GM21367 (cell line): ENCODE results near the gene LRRC56.

Experiments used
- ATAC-seq: cut with Tn5 transposase; IDR thresholded peaks from one replicate; pipeline ENCODE4 v1.9.1; 2021; ENCODE audit not compliant: unreplicated experiment

Gene LRRC56

DNA sequence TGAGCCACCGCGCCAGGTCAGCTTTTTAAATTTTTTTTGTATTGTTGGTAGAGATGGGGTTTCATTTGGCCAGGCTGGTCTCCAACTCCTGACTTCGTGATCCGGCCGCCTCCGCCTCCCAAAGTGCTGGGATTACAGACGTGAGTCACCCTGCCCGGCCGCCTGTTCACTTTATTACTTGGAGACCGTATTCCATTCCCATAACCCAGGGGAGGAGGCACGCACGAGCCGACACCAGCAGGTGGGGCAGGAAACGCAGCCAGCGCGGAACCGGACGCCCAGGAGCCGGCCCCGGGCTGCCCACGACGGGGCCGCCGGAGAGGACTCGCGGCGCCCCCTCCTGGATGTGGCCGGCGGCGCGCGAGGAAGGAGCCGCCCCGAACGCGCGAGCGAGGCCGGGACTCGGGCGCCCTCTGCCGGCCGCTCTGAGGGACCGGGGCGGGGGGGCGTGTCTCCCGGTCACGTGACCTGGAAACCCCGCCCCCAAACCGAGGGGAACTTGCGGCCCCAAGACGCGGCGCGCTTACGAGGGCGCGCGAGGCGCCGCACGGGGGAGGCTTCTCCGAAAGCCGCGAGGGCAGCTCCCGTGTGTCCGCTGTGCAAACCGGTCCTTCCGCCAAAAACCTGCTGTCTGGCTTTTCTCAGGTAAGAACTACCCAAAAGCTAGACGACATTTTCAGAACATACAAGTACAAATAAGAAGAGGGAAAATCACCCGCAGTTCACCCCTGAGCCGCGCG lies 18.7 kb upstream of the LRRC56 start:
- ATAC-seq = peak; percentile 80

DNA sequence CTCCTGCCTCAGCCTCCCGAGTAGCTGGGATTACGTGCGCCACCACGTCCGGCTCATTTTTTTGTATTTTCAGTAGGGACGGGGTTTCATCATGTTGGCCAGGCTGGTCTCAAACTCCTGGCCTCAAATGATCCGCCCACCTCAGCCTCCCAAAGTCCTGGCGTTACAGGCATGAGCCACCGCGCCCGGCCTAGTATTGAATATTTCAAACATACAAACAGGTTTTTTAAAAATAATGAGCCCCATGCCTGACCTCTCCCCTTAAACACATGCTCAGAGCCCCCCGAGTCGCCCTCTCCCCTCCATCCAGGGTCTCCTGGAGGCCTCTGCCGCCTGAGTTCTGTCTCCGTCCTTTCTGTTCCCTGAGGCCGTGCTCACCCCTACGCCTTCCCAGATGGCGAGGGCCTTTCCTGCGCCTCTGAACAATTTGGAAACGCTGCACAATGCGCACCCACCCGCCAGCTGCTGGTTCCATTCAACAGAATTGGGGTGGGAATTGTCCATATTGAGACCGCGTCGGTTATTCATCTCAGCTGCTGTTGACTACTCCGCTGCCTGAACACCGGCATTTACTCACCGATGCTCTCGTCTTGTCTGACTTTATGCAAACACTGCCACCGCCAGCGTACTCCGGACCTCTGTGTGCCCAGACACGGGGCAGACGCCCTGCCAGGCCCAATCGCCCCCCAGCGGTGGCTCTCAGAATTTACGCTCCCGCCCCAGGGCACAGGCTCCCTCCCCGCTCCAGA lies 16.7 kb upstream of the LRRC56 start:
- no peak for ATAC-seq

DNA sequence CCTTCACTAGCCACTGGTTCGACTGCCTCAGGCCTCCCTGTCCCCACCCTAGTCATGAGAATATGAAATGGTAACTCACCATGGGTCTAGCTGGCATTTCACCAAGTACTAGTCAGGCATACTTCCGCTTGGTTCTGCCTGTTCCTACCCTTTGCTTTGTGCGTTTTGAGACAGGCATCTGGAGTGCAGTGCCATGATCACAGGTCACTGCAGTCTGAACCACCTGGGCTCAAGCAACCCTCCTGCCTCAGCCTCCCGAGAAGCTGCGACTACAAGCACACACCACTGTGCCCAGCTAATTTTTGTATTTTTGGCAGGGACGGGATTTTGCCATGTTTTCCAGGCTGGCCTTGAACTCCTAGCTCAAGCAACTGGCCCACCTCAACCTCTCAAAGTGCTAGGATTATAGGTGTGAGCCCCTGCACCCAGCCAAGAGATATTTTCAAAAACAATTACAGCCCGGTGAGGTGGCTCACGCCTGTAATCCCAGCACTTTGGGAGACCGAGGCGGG lies 16.1 kb upstream of the LRRC56 start:
- no peak for ATAC-seq

DNA sequence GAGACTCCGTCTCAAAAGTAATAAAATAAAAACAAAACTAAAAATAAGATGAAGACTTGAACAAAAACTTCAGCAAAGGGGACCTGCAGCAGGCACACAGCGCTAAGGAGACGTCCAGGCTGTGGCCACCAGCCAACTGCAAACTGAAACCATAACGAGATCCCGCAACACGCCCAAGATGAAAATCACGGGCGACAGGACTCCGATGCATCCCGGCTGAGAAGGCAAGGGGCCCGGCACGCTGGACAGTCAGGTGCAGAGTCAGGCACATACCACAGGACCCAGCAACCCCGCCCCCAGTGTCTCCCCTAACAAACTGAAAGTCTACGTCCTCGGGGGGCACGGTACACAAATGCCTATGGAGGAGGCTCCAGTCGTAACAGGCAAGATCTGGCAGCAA lies 11.1 kb upstream of the LRRC56 start:
- ATAC-seq = no peak

DNA sequence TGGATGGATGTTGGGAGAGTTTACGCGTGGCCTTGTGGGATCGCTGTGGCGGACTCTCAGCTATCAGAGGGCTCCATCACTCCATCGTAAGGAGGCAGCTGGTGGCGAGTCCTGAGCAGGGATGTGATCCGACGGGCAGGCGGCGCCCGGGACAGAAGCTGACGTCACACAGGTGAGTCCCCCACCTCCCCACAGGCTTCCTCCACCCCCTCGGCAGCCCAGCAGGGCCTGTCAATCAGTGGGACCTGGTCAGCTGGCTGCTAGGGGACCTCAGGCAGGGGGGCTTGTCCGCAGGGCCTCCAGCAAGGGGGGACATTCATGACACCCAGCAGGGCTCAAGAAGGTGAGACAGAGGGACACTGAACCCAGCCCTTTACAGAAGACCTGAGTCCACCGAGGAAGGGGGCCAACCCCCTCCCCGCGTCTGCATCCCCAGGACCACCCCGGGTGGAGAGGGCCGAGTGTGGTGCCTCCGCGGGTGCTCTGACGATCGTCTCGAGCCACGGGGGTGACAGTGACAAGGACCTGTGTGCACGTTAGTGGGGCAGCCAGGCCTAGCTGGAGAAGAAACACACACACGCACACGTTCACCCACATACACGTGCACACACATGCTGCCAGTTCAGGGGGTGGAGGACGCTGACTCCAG lies 9.0 kb upstream of the LRRC56 start:
- no peak for ATAC-seq

DNA sequence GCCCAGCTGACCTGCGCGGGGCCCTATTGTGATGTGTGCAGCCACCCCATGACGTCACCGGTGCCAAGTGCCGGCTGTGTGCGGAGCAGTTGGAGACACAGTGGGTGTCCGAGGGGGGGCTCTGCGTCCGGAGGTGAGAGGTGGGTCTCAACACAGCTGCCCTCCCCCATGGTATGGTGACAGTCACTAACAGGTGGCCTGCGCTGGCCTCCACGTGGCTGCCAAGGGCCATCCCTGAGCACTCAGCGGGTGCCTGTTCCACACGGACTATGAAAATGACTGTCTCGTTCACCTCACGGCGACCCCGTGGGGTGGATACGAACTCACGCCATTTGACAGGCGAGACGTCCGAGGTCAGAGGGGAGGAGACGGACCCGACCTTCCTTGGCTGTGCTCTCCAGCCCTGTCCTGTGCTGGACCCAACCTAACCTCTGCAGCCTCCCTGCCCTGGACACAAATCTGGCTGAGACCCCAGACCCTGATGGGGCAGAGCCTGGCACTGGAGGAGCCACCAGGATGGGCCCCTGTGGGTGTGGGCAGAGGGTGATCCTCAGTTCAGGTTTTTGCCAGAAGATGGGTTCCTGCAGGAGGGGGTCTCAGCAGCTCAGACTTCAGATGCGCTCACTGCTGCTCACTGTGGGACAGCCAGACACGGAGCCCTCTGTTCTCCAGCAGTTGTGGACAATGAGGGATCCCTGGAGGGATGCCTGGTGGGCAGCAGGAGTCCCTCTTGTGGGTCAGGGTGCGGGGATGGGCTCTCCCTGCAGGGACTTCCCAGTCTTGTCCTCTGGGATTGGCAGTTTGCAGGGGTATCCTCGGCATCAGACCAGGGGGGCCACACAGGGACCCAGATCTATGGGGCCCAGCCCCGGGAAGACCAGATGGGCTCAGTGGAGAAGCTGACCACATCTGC lies 8.3 kb upstream of the LRRC56 start:
- ATAC-seq = no peak

DNA sequence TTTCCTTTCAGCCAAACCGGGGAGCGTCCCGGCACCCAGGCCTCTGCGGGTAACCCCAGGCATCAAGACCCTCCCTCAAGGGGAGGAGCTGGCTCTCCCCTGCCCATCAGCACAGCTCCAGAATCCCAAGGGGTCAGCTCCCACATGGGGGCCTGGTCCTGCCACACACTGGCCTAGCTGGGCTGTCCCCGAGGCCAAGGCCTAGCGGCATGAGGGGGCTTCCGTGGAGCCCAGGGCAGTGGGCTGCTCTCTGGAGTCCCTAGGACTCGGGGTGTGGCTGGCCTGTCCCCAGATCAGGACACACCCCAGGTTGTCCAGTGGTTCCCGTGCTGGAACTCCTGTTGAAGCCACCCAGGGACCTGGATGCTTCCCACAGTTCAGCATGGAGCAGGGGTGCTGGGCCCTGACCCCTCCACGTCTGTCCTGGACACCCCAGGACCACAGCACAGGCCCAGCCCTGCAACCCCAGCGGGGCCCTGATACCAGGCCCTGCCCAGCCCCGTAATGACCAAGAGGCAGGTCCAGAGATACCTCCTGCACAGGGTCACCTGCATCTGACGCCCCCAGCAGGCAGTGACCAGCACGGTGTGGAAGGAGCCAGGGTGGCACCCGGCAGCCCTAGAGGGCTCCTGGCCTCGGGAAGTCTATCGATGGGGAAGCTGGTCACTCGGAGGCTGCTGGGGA lies 7.5 kb upstream of the LRRC56 start:
- ATAC-seq = no peak

DNA sequence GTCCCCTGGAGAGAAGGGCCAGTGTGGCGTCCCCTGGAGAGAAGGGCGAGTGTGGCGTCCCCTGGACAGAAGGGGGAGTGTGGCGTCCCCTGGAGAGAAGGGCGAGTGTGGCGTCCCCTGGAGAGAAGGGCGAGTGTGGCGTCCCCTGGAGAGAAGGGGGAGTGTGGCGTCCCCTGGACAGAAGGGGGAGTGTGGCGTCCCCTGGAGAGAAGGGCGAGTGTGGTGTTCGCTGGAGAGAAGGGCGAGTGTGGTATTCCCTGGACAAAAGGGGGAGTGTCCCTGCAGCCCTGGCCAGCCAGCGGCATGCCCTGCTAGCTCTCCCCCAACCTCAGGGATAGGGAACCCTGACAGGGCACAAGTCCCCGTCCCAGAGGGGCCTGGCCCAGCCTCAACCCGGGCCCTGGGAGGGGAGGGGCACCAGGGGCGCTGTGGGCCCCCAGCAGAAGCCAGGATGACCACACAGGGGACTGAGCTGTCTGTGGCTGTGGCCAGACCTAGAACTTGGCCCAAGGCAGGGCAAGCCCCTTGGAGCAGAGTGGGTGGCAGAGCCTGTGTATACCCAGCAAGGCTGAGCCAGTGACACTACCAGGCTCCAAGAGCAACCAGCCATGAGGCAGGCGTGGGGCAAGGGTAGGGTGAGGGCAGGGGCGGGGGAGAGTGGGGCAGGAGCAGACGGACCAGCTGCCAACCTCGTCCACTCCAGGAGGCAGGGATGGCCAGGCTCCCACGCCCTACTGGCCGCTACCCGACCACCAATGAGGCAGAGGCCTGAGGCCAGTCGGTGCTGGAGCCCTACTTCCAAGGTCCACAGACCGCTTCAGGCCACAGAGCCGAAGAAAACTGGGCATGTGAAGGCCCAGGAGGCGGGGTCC lies 6.1 kb upstream of the LRRC56 start:
- ATAC-seq = no peak

DNA sequence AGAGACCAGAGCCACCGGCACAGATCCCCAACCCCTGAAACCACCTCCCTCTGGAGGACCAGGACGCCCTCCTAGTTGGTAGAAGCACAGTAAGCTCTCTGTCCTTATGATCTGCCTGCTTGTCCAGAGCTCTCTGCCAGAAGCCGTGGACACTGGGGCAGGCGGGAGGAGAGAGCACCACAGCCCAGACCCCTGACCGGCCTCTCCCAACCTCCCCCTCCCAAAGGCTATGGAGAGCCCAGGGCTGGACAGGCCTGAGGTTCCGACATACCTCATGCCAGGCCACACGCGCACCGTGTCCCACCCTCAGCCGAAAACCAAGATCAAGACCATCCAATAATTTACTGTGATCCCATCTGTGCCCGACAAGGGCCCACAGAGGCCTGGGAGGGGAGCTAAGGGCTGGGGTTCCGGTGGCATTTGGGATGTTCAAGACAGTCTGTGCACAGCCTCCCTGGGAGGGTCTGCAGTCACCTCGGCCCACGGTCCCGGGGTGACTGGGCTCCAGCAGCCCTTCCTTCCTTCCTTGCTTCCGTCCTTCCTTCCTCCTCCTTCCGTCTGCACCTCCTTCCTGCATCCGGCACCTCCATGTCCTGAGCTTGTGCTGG lies 5.3 kb upstream of the LRRC56 start:
- ATAC-seq = no peak

DNA sequence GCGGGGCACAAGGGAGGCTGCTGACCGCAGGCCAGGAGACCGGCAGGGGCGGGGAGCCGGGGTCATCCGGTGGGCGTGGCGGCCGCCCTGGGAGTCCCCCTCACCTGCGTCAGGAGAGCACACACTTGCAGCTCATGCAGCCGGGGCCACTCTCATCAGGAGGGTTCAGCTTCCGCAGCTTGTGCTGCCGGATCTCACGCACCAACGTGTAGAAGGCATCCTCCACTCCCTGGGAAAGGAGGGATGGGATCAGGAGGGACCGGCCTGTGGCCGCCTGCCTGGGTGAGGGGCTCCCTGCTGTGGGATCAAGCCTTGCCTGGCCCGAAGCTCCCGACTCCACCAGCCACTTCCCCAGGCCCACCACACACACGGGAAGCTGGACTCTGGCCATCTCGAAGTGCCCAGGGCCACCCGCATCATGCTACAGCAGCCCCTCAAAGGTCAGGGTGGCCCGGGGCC lies 4.8 kb upstream of the LRRC56 start:
- ATAC-seq = no peak

DNA sequence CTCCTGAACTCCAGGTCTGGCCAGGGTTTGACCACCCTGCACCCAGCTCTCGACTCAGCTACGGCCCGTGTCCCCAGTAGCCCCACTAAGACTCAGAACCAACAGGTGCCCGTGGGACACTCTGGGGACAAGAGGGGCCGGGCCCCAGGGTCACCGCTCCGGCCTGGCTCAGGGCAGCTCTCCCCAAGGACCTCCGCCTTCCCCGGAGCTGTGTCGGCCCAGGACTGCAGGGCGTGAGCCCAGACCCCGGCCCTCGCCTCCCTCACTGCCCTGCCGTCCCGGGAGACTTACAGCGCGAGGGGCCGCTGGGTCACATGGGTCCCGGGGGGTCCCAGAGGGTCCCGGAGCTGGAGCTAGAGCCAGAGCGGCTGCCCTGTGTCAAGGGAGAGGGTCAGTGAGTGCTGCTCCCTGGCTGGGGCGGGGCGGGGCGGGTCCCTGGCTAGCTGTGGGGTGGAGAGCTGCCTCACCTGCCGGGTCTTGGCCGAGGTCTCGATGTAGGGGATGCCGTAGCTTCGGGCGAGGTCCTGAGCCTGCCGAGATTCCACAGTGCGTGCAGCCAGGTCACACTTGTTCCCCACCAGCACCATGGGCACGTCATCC lies 4.2 kb upstream of the LRRC56 start:
- ATAC-seq = no peak

DNA sequence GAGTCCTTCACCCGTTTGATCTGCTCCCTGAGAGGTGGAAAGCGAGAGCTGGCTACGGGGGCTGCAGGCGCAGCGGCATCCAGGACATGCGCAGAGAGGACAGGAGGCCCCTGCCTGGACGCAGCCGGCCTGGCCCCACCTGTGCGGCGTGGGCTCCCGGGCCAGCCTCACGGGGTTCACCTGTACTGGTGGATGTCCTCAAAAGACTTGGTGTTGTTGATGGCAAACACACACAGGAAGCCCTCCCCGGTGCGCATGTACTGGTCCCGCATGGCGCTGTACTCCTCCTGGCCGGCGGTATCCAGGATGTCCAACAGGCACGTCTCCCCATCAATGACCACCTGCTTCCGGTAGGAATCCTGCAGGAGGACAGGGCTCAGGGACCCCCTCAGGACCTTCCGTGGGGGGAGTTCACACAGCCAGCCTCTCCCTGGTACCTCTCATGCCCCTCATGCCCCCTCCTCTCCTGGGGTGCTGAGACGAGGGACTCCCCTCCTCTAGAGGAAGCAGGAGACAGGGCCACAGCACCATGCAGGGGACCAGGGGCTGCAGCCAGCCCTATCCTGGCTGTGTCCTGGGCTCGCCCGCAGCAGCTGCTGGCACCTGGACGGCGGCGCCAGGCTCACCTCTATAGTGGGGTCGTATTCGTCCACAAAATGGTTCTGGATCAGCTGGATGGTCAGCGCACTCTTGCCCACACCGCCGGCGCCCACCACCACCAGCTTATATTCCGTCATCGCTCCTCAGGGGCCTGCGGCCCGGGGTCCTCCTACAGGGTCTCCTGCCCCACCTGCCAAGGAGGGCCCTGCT lies 3.5 kb upstream of the LRRC56 start:
- no peak for ATAC-seq

DNA sequence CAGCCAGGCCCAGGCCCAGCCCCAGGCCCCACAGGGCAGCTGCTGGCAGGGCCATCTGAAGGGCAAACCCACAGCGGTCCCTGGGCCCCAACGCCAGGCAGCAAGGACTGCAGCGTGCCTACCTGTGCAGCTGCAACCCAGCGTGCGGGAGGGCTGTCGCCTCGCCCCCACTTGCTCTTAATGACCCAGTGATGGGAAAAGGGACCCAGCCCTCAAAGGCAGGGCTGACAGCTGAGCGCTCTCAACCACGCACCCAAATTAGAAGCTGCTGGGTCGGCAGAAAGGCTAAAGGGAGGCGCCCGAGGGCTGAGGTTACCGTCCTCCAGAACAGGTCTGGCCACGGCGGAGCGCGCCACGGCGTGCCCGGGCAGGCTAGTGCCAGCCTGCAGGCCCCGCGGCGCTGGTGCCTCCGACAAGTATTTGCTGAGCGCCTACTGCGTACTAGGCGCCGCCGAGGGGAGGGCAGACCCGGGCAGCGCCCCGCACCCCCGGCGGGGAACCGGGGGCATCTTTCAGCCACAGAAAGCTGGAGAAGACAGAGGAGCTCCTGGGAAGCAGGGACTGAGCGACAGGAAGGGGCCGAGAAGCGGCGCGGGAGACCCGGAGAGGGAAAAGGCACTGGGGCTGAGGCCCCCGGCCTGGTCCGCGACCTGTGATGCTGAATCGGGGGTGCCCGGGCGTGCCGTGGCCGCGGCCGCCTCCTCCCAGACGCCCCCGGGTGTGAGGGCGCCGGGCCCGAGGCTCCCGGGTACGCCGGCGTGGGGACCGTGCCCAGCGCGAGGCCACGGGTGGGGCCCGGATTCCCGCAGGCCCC lies 2.7 kb upstream of the LRRC56 start:
- no peak for ATAC-seq

DNA sequence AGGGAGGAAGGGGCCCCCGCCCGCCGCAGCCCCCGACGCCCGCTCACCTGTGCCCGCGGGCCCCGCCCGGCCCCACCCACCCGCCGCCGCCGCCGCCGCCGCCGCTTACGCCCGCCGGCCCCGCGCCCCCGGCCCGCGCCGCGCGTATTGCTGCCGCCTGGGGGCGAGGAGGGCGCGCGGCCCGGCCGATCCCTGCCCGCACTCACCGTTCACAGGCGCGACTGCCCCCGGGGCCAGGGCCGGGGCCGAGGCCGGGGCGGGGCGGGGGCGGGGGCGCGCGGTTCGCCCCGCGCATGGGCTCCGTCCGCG lies 2.2 kb upstream of the LRRC56 start:
- ATAC-seq = no peak

DNA sequence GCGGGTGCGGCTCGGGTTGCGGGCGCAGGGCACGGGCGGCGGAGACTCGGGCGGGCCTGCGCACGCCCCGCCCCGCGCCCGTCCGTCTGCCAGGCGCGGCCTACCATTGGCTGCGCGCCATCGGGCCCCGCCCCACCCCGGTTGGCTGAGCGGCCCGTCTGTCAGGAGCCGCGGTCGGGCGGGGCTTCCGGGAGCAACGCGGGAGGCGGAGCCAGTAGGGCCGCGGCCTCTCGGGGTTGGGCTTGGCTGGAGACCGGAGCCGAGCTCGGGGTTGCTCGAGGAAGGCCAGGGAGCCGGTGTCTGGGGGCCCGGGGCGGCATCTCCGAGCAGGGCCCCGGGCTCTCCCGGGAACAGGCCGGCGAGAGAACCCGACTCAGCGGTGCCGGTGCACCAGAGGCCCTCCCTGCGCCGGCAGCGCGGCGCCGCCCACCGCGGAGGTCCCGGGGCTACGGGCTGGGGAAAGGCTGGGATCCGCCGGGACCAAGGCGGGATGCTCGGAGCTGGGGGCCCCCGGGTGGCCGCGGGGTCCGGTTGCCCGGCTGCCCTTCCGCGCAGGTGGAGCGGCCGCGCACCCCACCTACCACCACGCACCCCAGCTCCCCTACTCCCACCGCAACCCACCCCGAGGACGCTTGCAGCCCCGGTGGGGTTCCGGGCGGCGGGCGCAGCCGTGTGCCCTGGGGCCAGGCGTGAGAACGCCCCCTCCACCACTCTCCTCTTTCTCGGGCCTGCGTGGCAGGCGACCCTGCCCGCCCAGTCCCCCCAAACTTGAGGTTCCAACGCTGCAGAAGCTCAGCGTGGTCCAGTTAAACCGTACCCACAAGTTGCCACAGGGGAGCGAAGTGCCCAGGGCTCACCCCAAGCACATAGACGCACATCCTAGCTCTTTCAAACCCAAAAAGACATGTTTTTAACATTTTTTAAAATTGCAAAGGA lies 1.5 kb upstream of the LRRC56 start, which contains the start of gene HRAS:
TSS of gene HRAS (minus strand) at position 58 of the 936 bp plus-strand sequence.
- peak; percentile 61 for ATAC-seq
